8988T (cell line): ENCODE results near the gene WWP2.
"Not testable (repeated sequence)": the region's sequence is repeated elsewhere in the genome, so short reads cannot be mapped to it uniquely, and the experiment has no call there.

Experiments used
- DNase-seq: peaks from one replicate; pipeline ENCODE4 v3.0.0; 2011

The WWP2 gene

DNA sequence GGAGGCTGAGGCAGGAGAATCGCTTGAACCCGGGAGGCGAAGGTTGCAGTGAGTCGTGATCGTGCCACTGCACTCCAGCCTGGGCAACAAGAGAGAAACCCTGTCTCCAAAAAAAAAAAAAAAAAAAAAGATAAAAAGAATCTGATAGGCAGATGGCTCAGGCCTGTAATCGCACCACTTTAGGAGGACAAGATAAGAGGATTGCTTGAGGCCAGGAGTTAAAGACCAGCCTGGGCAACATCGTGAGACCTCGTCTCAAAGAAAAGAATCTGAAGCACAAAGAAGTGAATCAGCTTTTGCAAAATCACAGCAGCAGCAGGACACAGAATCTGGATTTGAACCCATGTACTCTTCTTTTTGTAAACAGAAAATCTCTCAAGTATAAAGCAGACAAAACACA is 15.0 kb upstream of the WWP2 start:
- DNase-seq, result no peak

DNA sequence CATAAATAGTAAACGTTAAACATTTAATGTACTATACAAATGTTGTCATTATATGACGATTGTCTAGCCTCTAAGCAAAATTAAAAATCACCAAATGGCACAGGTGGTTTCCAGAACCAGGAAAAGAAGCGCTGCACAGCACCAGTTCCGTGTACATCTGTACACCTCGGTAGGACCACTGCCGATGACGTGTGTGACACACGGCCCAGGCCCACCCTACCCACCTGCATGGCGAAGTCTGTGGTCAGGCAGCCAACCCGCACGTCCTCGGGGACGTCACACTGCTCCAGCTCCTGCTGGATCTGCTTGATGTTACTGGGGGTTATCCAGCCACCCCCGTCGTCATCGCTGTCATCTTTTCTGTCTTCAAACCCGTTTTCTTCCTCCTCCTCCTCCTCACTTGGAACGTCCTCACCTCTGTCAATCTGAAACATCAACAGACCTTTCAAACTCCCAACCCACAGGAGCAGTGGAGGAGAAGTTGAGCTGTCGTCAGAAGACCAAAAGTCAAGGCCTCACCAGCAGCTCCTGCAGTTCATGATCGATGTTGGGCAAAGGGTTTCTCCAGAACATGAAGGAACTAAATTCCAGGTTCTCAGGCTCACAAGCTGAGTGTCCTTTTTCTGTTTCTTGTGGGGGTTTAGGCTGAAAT is 13.3 kb upstream of the WWP2 start:
- DNase-seq, result no peak

DNA sequence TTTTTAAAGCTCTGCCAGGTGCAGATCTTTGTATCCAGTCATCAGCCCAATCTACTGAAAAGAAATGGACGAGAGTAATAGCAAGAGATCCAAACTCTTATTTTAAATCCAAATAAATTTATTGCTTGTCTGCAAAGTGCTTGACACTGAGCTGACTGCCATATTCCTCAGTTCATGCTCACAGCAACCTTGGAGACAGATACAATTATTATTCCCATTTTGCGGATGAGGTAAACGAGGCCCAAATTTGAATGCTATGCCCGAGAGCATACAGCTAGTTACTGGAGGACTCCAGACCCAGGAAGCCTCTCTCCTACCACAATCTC is 8.0 kb upstream of the WWP2 start:
- no peak for DNase-seq

DNA sequence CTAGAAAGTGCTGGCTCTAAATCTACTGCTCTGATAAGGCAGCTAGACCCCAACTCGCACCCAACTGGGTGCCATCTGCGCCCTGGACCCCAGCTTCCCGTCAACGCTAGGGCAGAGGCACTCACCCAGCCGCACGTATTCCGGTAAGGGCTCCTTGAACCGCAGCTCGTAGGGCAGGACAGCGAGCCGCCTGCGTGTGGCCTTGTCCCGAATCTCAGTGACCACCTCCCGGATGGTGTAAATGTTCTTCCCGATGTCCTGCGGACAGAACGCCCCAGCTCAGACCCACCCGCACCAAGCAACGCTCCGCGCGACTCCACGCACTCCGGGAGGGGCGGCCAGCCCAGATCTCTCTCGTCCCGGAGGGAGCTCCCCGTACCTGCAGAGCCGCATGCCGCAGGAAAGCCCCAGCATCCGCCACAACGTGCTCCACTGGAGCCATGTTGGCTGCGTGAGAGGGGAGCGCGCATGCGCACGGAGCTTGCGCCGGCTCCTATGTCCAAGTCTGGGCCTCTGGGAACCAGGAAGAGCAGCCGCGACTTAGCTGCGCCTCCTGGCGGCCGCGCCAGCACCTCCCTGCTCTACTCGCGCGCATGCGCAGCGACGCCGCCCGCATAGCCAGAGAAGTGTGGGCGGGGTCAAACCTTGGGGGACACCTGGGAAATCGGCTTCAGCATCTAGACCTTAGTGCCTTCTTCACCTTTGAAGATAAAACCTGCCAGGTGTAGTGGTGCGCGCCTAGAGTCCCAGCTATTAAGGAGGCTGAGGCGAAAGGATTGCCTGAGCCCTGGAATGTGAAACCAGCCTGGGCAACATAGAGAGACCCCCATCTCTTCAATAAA is 7.4 kb upstream of the WWP2 start, which contains the start of gene NOB1:
Gene NOB1, minus strand, starts transcription at position 458 of the 842 bp plus-strand sequence. Its CDS starts 16 bp downstream, at position 442.
- DNase-seq, result peak; percentile 86

DNA sequence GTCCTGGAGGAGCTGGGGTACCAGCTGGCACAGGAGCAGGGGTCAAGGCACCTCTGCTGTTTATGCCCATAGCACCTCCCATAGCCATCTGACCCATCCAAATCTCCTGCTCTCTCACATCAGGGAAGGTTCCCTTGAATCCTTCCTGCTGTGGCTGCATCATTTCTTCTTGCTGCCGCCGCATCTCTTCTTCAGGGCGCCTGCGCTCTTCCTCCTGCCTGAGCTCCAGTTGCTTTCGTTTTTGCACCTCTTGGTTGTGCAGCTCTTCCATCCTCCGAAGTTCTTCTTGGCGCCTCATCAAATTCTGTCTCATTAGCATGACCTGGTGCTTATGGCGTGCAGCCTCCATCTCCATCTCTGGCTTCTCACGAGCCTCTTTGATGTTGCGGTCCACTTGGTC is 5.4 kb upstream of the WWP2 start:
- DNase-seq, result no peak

DNA sequence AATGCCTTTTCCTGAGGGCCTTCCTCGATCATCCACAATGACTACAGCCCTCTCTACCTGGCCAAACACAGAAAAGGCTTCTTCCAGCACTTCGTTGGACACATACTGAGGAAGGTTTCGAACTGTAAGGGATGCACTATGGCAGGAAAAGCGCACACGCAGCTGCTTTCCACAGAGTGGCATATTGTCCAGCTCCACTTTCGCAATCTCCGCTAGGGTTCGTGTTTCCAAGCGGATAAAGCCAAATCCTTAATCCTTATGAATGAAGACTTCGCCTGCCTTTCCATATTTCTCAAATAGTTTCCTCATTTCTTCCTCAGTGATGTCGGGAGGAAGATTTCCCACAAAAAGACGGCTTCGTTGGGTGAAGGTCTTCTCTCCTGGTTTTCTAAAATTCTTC is 4.8 kb upstream of the WWP2 start:
- DNase-seq, result not testable (repeated sequence)

DNA sequence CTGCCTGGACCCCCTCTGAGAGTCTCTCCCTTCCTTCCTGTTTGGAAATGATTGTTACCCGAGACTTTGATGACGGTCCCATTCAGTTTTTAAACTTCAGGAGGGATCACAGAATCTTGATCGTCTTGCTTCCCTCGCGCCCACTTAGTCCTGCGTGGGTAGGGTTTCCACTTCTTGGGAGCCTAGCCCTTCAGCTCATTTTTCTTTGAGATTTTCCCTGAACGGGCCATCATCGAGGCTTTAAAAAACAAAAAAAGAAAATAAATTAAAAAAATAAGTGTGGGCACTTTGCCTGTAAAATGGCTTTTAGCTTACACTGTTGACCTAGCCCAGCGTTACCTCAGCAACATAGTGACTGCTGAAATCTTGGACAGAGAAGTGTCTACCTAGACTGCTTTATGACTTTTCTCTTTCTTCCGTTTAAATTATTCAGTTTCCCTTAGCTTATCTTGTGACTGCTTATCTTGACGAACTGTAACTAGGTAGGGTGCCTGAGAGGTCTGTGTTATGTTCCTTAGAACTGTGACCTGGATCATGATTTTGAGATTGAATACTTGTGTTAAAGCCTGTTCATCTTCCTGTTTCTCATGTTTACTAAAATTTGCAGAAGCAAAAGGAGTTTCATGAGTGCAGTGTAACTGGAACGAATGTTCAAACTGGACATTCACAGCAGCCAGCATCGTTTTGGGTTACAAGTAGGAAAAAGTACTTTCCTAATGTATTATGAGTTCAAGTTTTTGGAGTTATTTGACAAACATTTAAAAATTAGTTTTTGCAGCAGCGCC is 874 bp downstream of the WWP2 start:
- DNase-seq, result no peak

DNA sequence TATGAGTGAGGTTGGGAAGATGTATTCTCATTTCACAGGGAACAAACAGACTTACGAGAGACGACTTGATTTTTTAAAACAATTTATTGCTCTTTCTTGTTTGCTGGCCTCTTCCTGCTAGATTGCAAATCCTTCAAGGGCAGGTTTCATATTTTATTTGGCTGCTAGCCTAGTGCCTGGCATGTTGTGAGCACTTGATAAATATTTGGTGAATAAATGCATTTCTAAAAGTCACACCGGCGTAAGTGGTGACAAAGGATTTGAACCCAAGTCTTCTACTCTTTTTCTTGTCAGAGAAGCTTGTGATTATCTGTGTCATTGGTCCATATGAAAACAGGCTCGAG is 1.4 kb downstream of the WWP2 start:
- DNase-seq, result no peak

DNA sequence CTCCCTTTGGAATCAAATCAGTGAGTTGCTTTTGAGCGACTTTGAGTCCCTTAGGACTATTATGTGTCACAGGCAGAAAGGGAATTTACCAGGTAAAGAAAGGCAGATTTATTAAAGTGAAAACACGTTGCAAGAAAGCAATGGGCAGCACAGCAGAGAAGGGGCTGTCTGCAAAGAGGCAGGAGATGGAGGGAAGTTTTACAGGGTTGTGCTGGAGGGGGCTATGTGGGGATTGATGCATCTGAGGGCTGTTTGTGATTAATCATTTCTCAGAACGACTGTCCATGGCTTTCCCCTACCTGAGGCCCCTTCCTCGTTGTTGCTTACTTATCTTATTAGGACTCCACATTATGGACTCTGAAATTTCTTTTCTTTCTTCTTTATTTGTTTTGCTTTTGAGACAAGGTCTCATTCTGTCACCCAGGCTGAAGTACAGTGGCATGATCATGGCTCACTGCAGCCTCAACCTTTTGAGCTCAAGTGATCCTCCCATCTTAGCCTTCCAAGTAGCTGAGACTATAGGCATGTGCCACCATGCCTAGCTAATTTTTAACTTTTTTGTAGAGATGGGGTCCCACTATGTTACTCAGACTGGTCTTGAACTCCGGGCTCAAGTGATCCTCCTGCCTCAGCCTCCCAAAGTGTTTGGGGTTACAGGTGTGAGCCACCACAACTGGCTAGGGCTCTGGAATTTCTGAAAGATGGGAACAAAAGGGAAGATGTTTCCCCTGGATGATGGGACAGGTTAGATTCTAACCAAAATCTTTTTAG is 5.5 kb downstream of the WWP2 start:
- no peak for DNase-seq

DNA sequence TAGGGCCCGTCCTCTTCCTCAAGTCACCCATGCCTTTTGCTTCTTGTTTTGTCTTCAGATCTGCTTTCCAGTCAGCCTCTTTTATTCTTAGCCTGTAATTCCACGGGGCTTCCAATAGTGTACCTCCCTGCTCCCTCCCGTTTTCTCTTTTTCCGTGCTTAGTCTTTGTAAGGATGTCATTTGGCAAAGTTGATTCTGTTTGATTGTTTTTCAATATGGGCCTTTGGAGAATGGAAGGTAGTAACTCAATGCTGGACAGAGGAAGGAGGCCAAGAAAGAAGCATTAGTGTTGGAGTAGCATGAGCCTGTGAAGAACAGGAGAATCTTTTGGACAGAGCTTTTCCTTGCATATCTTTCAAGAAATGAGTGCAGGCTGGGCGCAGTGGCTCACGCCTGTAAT is 6.5 kb downstream of the WWP2 start:
- no peak for DNase-seq

DNA sequence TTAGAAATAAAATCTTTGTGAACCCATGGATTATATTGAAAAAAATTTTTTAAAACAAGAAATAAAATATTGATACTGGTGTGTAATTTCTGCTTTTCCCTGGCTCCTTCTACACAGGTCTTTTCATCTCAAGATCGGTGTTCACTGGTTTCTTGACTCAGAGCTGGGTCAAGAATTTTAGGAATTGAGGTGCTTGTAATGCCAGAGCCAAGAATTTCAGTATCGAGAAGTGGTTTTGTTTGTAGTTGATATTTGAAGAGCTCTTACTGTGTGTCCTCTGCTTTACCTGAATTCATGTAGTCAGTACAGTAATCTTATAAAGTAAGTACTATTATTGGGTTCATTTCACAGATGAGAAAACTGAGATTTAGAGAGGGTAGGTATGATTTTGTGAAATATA is 7.3 kb downstream of the WWP2 start:
- DNase-seq, result no peak

DNA sequence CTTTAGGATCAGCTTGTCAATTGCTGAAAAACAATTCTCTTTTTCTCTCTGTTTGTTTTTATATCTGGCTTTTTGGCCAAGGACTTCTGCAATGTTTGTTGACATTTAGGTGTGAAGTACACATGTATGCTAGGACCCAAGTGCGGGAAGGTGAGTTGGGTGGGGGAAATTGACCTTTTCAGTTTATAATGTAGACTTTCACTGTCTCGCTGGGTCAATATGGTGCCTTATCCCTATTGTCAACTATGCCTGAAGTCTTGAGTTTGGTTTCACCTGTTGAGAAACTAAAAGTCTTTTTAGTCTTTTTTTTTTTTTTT is 9.5 kb downstream of the WWP2 start:
- no peak for DNase-seq

DNA sequence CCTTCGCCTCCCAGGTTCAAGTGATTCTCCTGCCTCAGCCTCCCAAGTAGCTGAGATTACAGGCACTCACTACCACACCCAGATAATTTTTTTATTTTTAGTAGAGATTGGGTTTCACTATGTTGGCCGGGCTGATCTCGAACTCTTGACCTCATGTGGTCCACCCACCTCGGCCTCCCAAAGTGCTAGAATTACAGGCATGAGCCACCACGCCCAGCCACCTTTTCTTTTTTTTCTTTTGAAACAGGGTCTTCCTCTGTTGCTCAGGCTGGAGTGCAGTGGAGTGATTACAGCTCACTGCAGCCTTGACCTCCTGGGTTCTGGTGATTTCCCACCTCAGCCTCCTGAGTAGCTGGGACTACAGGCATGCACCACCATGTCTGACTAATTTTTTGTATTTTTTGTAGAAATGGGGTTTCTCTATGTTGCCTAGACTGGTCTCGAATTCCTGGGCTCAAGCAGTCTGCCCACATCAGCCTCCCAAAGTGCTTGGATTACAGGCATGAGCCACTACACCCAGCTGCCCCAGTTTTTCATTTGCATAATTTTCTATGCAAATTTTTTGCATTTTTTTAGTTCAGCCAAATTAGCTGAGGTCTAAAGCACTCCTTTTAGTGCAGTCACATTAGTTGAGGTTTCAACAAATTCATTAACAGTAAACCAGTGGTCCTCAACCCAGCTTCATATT is 11.3 kb downstream of the WWP2 start:
- DNase-seq, result no peak

DNA sequence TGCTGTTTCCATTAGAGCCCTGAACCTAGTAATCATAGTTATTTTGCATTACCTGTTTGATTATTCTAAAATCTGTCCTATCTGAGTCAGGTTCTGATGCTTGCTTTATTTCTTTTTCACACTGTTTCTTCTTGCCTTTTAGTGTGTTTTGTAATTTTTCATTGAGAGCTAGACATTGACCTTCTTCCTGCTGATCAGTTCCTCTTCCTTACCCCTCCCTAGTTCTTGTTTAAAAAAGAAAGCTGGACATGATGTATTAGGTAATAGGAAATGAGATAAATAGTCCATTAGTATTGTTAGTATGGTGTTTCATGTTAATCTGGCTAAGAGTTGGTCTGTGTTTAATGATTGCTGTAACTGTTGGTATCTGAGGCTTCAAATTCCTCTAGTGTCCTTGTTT is 13.4 kb downstream of the WWP2 start:
- no peak for DNase-seq

DNA sequence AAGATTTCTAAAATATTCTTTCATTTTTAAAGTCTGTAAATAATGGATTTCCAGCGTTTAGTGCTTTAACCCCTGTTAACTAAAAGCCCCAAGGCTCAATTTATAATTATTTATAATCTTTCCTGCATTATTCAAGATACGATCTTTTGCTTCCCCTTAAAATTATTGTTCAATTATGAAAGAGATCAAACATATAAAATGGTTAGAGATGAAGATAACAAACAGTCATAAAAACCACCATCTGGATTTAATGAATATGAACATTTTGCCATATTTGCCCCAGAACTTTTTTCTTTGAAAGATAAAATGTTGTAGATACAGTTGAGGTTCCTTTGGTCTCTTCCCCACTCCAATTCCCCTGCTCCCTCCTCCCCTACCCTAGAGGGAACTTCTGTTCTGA is 17.6 kb downstream of the WWP2 start:
- no peak for DNase-seq

DNA sequence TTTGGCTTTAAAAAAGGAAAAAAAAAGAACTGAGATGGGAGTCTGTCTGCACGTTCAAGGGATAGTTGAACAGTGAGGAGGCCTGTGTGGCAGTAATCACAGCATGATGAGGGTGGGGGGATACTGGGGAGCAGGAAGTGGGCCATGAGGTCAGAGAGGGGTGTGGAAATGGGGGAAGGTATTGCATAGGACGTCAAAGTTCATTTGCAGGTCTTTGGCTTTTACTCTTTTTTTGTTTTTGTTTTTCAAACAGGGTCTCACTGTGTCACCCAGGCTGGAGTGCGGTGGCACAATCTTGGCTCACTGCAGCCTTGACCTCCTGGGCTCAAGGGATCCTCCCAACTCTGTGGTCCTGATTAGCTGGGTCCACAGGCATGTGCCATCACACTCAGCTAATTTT is 19.0 kb downstream of the WWP2 start:
- no peak for DNase-seq

DNA sequence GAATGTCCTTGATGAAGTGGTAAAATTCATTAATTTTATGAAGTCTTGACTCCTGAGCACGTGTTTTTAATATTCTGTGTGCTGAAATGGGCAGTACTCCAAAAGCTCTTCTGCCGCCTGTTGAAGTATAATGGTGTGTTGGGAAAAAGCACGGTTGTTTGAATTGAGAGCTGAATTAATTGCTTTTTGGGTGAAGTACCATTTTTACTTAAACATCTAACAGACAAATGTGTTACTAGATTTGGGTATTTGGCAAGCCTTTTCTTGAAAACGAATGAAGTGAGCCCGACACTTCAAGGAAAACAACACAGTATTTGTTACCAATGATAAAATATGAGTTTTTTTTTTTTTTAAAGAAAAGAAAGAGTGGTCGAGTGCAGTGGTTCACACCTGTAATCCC is 22.5 kb downstream of the WWP2 start:
- DNase-seq, result no peak

DNA sequence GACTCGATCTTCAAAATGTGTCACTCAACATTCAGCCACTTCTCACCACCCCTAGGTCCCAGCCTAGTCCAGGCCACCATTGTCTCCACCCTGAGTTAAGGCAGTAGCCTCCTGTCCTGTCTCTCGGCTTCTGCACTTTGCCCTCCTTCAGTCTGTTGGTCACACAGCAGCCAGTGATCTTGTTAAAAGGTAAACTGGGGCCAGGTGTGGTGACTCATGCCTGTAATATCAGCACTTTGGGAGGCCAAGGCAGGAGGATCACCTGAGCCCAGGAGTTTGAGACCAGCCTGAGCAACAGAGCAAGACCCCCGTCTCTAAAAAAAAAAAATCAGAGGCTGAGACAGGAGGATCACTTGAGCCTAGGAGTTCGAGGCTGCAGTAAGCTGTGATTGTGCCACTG is 25.8 kb downstream of the WWP2 start:
- DNase-seq, result no peak

DNA sequence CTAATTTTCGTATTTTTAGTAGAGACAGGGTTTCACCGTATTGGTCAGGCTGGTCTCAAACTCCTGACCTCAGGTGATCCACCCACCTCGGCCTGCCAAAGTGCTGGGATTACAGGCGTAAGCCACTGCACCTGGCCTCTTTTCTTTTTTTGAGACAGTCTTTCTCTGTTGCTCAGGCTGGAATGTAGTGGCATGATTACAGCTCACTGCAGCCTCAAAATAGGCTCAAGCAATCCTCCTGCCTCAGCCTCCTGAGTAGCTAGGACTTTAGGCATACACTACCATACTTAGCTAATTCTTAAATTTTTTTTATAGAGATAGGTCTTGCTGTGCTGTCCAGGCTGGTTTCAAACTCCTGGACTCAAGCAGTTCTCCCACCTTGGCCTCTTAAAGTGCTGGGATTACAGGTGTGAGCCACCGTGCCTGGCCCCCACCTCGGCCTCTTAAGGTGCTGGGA is 29.3 kb downstream of the WWP2 start:
- DNase-seq, result not testable (repeated sequence)

DNA sequence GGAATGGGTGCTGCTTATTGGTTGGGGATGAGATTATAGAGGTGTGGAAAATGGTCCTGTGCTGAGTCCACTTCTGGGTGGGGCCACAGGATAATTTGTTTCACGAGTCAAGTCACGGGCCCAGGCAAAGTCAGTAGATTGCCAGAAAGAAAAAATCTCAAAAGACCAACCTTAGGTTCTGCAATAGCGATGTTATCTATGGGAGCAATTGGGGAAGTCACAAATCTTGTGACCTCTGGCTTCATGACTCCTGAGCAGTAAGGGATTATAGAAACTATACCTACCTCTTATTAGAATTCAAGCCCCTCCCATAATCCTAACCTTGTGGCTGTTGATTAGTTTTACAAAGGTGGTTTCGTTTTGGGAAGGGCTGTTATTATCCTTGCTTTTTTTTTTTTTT is 31.4 kb downstream of the WWP2 start:
- DNase-seq, result no peak

DNA sequence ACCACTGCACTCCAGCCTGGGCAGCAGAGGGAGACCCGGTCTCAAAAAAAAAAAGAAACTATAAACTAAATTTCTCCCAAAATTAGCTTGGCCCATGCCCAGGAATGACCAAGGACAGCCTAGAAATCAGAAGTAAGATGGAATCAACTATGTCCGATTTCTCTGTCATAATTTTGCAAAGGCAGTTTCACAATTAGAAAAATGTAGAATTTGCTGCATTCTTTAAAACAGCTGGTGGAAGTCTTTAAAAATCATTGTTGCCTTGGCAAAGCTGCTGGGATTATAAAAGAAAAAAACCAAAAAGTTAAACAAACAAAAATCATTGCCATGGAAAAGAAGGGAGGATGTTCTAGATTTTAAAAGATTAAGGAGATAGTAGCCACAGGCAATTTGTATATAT is 32.4 kb downstream of the WWP2 start:
- DNase-seq, result no peak

DNA sequence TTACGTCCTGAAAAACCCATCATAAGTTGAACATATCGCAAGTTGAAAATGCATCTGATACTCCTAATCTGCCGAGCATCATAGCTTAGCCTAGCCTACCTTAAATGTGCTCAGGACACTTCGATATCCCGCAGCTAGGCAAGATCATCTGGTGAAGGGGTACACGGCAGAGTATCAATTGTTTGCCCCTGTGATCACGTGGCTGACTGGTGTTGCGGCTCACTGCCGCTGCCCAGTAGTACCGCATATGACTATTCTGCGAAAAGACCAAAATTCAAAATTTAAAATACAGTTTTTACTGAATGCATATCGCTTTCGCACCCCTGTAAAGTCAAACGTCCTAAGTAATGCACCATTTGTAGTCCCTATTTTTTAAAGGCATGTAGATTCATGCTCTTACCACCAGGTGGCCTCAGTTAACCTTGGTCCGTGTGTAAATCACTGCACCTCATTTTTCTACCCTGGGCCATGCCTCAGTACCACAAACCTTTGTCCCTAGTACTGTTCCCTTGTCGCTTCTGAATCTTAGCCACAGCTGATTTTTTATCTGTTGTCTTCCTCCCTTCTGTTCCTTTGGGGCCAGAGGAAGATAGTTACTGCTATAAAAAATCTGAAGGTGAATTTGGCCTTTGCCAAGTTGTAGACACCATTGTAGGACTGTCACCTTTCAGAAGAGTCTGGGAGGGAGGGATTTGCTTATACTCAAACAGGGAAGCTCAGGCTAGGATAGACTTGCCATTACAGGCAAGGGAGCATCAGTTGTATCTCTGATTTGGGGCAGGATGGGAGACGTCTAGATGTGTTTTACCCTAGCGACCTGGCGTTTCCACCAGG is 34.4 kb downstream of the WWP2 start:
- peak; percentile 36 for DNase-seq
